ACC112 (cell line): Measurements from ENCODE around the gene HNRNPH3.
"Not testable (repeated sequence)": the region's sequence is repeated elsewhere in the genome, so short reads cannot be mapped to it uniquely, and the experiment has no call there.

Experiments
- H2AFZ ChIP-seq: fragments of 200-600 bp; sonication (generic); one replicate; pipeline ENCODE4 v1.6.0; 2017; ENCODE audit warnings: antibody characterized with exemption, low read length; ENCODE audit not compliant: unreplicated experiment
- H3K27ac ChIP-seq: fragments of 200-600 bp; sonication (generic); 2 replicates; pipeline ENCODE4 v1.5.1; 2014; ENCODE audit warnings: low read depth, mild to moderate bottlenecking, antibody characterized with exemption, low read length, moderate library complexity
- H3K27me3 ChIP-seq: fragments of 200-600 bp; sonication (generic); 2 replicates; pipeline ENCODE4 v1.6.1; 2014; ENCODE audit warnings: mild to moderate bottlenecking, antibody characterized with exemption, low read length, moderate library complexity, mixed read lengths; ENCODE audit not compliant: insufficient read depth
- H3K36me3 ChIP-seq: fragments of 200-600 bp; sonication (generic); 2 replicates; pipeline ENCODE4 v1.6.1; 2016; ENCODE audit warnings: mild to moderate bottlenecking, antibody characterized with exemption, low read length, moderate library complexity, mixed read lengths; ENCODE audit not compliant: insufficient read depth
- H3K4me1 ChIP-seq: fragments of 200-600 bp; sonication (generic); one replicate; pipeline ENCODE4 v1.6.1; 2016; ENCODE audit warnings: low read length, mixed read lengths; ENCODE audit not compliant: insufficient read depth, unreplicated experiment, control insufficient read depth
- H3K4me3 ChIP-seq: fragments of 200-600 bp; sonication (generic); 2 replicates; pipeline ENCODE4 v1.5.1; 2014; ENCODE audit warnings: mild to moderate bottlenecking, low read depth, low read length
- H3K79me2 ChIP-seq: fragments of 200-600 bp; sonication (generic); one replicate; pipeline ENCODE4 v1.6.0; 2016; ENCODE audit warnings: low read length; ENCODE audit not compliant: control insufficient read depth, unreplicated experiment, insufficient read depth

HNRNPH3 gene

DNA sequence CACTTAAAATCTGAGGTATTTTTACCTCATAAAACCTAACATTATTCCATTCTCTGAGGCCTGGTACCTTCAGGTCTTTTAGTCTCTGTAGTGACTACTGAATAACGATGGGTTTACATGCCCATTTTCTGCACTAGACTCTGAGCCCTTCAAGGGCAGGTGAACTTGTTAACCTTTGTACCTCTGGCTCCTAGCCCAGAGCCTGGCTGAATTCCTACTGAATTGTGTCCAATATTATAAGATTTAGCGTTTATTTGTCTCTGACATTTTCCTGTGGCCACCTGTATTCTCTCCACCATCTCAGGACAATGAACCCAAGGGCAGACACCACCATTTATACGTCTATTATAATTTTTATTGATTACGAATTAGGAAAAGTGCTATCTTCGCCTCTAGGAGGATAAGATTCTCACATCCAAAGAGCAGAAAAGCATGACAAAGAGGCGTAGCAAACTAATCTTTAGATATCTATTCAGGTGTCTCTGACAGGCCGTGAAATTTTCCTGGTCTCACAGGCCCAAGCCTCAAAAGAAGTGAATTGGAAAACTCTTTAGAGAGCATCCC, 27.9 kb upstream of the HNRNPH3 start:
- no peaks in the 10 kb centered on the region for H3K27me3 ChIP-seq
- H3K4me3 ChIP-seq: no peak overlapping the region
- H3K79me2 ChIP-seq: no peaks in the 10 kb centered on the region
- no peaks in the 10 kb centered on the region for H3K4me1 ChIP-seq
- H3K27ac ChIP-seq: no peak overlapping the region
- no peaks in the 10 kb centered on the region for H3K36me3 ChIP-seq
- H2AFZ ChIP-seq: no peak overlapping the region

GRCh38 chr10:68305854-68306253, 26.0 kb upstream of the HNRNPH3 start:
- Histone ChIP-seq H3K27ac (no peak overlapping the region), H3K27me3 (no peaks in the 10 kb centered on the region), H3K79me2 (no peaks in the 10 kb centered on the region), H3K36me3 (no peaks in the 10 kb centered on the region), H2AFZ (no peak overlapping the region), H3K4me1 (no peaks in the 10 kb centered on the region), H3K4me3 (no peak overlapping the region)

GRCh38 chr10:68310531-68310930, 21.3 kb upstream of the HNRNPH3 start:
- Histone ChIP-seq H3K79me2 (no peaks in the 10 kb centered on the region), H3K27ac (no peak overlapping the region), H3K4me1 (no peaks in the 10 kb centered on the region), H3K27me3 (no peaks in the 10 kb centered on the region), H3K36me3 (no peaks in the 10 kb centered on the region), H2AFZ (no peak overlapping the region), H3K4me3 (no peak overlapping the region)

GRCh38 chr10:68314930-68315329, 16.9 kb upstream of the HNRNPH3 start:
- not testable (repeated sequence) for H3K36me3 ChIP-seq, H3K79me2 ChIP-seq, H2AFZ ChIP-seq, H3K27ac ChIP-seq, H3K4me3 ChIP-seq, H3K27me3 ChIP-seq, H3K4me1 ChIP-seq

- H3K36me3 ChIP-seq: no peaks in the 10 kb centered on the region
- H2AFZ ChIP-seq: no peak overlapping the region
- no peaks in the 10 kb centered on the region for H3K4me1 ChIP-seq
- no peak overlapping the region for H3K4me3 ChIP-seq
- H3K27me3 ChIP-seq: no peaks in the 10 kb centered on the region
- no peak overlapping the region for H3K27ac ChIP-seq
- H3K79me2 ChIP-seq: no peaks in the 10 kb centered on the region
Measured at GRCh38 chr10:68315582-68315981, 16.3 kb upstream of the HNRNPH3 start.

DNA sequence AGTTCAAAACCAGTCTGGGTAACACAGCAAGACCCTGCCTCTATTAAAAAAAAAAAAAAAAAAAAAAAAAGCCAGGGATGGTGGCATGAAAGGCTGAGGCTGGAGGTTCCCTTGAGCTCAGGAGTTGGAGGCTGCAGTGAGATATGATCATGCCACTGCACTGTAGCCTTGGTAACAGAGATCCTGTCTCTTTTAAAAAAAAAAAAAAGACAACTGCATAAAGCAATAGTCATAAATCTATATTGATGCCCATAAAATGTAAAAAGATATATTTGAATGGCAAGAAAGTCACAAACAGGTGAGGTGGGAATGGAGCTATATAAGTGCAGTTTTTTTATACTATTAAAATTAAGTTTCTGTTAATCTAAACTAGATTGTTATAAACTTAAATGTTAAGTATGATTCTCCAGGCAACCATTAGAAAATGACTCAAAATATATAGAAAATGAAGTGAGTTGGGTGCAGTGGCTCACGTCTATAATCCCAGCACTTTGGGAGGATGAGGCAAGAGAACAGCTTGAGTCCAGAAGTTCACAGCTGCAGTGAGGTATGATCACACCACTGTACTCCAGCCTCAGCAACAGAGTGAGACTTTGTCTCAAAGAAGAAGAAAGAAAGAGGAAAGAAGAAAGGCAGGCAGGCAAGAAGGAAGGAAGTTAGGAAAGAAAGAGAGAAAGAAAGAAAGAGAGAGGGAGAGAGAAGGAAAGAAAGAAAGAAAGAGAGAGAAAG, 13.4 kb upstream of the HNRNPH3 start:
- H3K4me1 ChIP-seq: no peaks in the 10 kb centered on the region
- H2AFZ ChIP-seq: no peak overlapping the region
- no peaks in the 10 kb centered on the region for H3K79me2 ChIP-seq
- H3K27ac ChIP-seq: no peak overlapping the region
- H3K36me3 ChIP-seq: no peaks in the 10 kb centered on the region
- H3K4me3 ChIP-seq: no peak overlapping the region
- H3K27me3 ChIP-seq: no peaks in the 10 kb centered on the region

DNA sequence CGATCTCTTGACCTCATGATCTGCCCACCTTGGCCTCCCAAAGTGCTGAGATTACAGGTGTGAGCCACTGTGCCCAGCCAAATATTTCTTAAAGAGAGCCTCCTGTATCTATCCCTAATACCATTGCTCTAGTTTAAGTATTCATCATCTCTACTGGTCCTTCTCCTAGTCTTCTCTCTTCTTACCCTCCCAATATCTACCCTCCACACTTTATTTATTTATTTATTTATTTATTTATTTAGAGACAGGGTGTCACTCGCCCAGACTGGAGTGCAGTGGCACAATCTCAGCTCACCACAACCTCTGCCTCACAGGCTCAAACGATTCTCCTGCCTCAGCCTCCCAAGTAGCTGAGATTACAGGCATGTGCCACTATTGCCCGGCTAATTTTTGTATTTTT, 7.5 kb upstream of the HNRNPH3 start:
- not testable (repeated sequence) for H3K36me3 ChIP-seq, H3K4me3 ChIP-seq, H2AFZ ChIP-seq, H3K27me3 ChIP-seq, H3K79me2 ChIP-seq, H3K27ac ChIP-seq
- H3K4me1 ChIP-seq: peaks cover 20% of the 10 kb centered on the region

DNA sequence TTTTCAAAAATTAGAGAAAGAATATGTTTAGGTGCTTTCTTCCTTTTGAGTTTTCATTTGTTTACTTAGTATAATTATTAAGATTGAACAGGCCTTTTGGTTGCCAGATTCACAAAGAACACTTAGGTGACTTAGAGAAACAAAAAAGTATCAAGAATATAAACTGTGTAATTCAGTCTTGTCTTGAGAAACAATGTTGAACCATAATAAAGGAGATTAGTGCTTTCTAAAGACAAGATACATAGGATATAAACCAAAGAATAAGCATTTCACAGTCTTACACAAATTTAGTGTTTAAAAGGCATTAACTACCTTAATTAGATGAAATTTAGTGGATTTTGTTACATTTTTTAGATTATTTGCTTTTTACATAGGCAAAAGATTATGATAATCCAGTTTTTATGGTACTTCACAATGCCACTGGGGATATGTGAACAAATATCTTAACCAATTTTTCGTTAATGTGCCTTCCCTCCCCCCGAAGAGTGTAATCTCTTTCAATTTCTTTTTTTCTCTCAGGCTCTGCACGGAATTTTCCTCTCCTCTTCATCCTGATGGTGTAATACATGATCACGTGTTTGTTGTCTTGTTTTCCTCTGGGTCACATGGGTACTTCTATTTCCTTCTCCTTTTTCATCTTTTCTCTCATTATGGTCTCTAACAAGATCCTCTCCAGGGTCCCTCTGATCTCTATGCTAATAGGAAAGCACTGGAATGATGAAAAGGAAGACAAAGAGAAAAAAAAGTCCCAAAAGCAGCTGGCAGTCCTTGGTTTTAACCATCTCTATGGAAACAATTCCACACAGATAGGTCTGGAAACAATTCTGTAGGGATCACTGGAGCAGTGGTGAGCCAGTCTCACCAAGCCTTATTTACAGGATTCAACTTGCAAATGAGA, 3.7 kb upstream of the HNRNPH3 start:
- H3K27me3 ChIP-seq: no peaks in the 10 kb centered on the region
- H2AFZ ChIP-seq: peak overlapping the region; percentile 83
- H3K36me3 ChIP-seq: no peaks in the 10 kb centered on the region; the same call in 1 of the 2 replicates
- peak overlapping the region; percentile 91 for H3K27ac ChIP-seq
- peaks cover 35% of the 10 kb centered on the region for H3K4me1 ChIP-seq
- peak overlapping the region; percentile 72 for H3K4me3 ChIP-seq
- peaks cover 13% of the 10 kb centered on the region for H3K79me2 ChIP-seq

GRCh38 chr10:68329506-68329861, 2.4 kb upstream of the HNRNPH3 start:
- peak overlapping the region; percentile 37; the same call in 1 of the 2 replicates for H3K4me3 ChIP-seq
- H3K27me3 ChIP-seq: no peaks in the 10 kb centered on the region
- peaks cover 35% of the 10 kb centered on the region for H3K4me1 ChIP-seq
- H3K36me3 ChIP-seq: peaks cover 5% of the 10 kb centered on the region; the same call in 1 of the 2 replicates
- peaks cover 27% of the 10 kb centered on the region for H3K79me2 ChIP-seq
- H2AFZ ChIP-seq: peak overlapping the region; percentile 83
- peak overlapping the region; percentile 91 for H3K27ac ChIP-seq

DNA sequence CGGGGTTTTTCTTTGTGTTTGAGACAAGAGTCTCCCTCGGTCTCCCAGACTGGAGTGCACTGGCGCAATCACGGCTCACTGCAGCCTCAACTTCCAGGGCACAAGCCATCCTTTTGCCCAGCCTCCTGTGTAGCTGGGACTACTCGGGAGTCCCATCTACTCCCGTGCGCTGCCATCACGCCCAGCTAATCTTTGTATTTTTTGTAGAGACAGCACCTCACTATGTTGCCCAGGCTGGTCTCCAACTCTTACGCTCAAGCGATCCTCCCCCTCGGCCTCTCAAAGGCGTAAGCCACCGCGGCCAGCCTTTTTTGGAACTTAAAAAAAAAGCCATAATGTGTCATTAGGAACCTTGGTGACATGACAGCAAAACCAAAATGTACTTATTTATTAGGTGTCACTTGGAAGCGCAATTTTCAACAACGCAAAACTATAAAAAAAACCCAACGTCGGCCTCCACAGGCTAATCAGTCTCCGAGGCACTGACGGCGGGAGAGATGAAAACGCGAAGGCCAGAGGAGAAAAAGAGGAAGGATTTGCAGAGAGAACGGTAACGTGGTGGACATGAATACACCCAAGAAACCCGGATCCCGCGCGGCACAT, 911 bp upstream of the HNRNPH3 start:
- H2AFZ ChIP-seq: peak overlapping the region; percentile 87
- H3K36me3 ChIP-seq: peaks cover 5% of the 10 kb centered on the region; the same call in 1 of the 2 replicates
- peaks cover 42% of the 10 kb centered on the region for H3K4me1 ChIP-seq
- peak overlapping the region; percentile 93 for H3K4me3 ChIP-seq
- H3K27ac ChIP-seq: peak overlapping the region; percentile 95
- H3K79me2 ChIP-seq: peaks cover 42% of the 10 kb centered on the region
- H3K27me3 ChIP-seq: no peaks in the 10 kb centered on the region
